Measurements from ENCODE around the gene NCBP2. TPM values are rescaled to one million over a fixed set of nuclear protein-coding genes. Genes with fewer than 3 reads are reported as not detected.
A peak's percentile ranks its signal among the peaks of the same experiment; 100 is the strongest.

NCBP2 gene
- total and polyA plus RNA-seq, 5 donors: 30.9 to 43.4 (median 36.5) TPM

GRCh38 chr3:196902296-196902695 is 40.0 kb downstream of the NCBP2 start:
- H3K27me3 ChIP-seq (ENCODE audit: control insufficient read depth, insufficient read depth): no peaks in the 10 kb centered on the region
- DNase-seq (no peak), ATAC-seq (no peak)
- 61% methylated on average over 1 of the region's 1 CpG for WGBS
- intact Hi-C loops (cut with DNase I): no loop called here
- H3K4me1 ChIP-seq (ENCODE audit: control insufficient read depth, insufficient read depth, low read length): no peaks in the 10 kb centered on the region
- no peak overlapping the region for H3K27ac ChIP-seq (ENCODE audit: low read length)
- H3K4me3 ChIP-seq (ENCODE audit: low read length): no peak overlapping the region
- no peaks in the 10 kb centered on the region for H3K9me3 ChIP-seq (ENCODE audit: control insufficient read depth, low read length)

- intact Hi-C loops (cut with DNase I): no loop called here
- H3K27ac ChIP-seq (ENCODE audit: low read length): no peak overlapping the region
- H3K4me3 ChIP-seq (ENCODE audit: low read length): no peak overlapping the region
- DNase-seq (no peak), ATAC-seq (no peak)
- no peaks in the 10 kb centered on the region for H3K9me3 ChIP-seq (ENCODE audit: control insufficient read depth, low read length)
- H3K4me1 ChIP-seq (ENCODE audit: control insufficient read depth, insufficient read depth, low read length): no peaks in the 10 kb centered on the region
- WGBS: 84% methylated on average over 1 of the region's 1 CpG
- no peaks in the 10 kb centered on the region for H3K27me3 ChIP-seq (ENCODE audit: control insufficient read depth, insufficient read depth)
Measured at GRCh38 chr3:196901768-196902167, 40.6 kb downstream of the NCBP2 start.

DNA sequence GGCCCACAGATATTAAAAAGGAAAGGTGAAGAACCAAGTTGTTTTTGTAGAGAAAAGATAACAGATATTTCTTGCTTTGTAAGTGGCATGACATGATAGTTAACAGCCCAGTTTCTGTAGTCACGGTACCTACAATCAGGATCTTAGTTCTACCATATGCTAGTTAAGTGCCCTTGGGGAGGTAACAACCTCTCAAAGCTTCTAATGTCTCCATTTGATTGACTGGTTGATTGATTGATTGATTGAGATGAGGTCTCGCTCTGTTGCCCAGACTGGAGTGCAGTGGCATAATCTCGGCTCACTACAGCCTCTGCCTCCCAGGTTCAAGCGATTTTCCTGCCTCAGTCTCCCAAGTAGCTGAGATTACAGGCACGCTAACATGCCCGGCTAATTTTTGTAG is 46.1 kb downstream of the NCBP2 start:
- no peak for DNase-seq
- no peak for ATAC-seq
- no peaks in the 10 kb centered on the region for H3K9me3 ChIP-seq (ENCODE audit: control insufficient read depth, low read length)
- no peak overlapping the region for H3K27ac ChIP-seq (ENCODE audit: low read length)
- no peak overlapping the region for H3K4me3 ChIP-seq (ENCODE audit: low read length)
- intact Hi-C loops (cut with DNase I): no loop called here
- 97% methylated on average over 6 of the region's 6 CpGs for WGBS
- no peaks in the 10 kb centered on the region for H3K27me3 ChIP-seq (ENCODE audit: control insufficient read depth, insufficient read depth)
- no peaks in the 10 kb centered on the region for H3K4me1 ChIP-seq (ENCODE audit: control insufficient read depth, insufficient read depth, low read length)

GRCh38 chr3:196894557-196895295 is 47.6 kb downstream of the NCBP2 start:
- DNase-seq (no peak), ATAC-seq (no peak)
- Histone ChIP-seq H3K27me3 (ENCODE audit: control insufficient read depth, insufficient read depth) (no peaks in the 10 kb centered on the region), H3K27ac (ENCODE audit: low read length) (no peak overlapping the region), H3K4me1 (ENCODE audit: control insufficient read depth, insufficient read depth, low read length) (no peaks in the 10 kb centered on the region), H3K4me3 (ENCODE audit: low read length) (no peak overlapping the region), H3K9me3 (ENCODE audit: control insufficient read depth, low read length) (no peaks in the 10 kb centered on the region)
- intact Hi-C loops (cut with DNase I): no loop called here
- 96% methylated on average over 13 of the region's 13 CpGs for WGBS

- peak; percentile 11 to 59 for ATAC-seq
- Histone ChIP-seq H3K27ac (ENCODE audit: low read length) (no peak overlapping the region), H3K27me3 (ENCODE audit: control insufficient read depth, insufficient read depth) (no peaks in the 10 kb centered on the region), H3K9me3 (ENCODE audit: control insufficient read depth, low read length) (no peaks in the 10 kb centered on the region), H3K4me1 (ENCODE audit: control insufficient read depth, insufficient read depth, low read length) (no peaks in the 10 kb centered on the region), H3K4me3 (ENCODE audit: low read length) (no peak overlapping the region)
- WGBS: 87% methylated on average over 6 of the region's 6 CpGs
- DNase-seq: no peak
- intact Hi-C loops (cut with DNase I): no loop called here
Measured at GRCh38 chr3:196889844-196890708, 52.3 kb downstream of the NCBP2 start.

DNA sequence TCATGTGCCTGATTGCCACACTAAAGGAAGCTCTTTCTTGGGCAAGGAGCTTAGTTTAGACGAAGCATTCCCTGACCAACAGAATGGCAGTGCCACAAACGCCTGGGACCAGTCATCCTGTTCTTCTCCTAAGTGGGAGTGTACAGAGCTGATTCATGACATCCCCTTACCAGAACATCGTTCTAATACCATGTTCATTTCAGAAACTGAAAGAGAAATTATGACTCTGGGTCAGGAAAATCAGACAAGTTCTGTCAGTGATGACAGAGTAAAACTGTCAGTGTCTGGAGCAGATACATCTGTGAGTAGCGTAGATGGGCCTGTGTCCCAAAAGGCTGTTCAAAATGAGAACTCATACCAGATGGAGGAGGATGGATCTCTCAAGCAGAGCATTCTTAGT is 56.2 kb downstream of the NCBP2 start:
- intact Hi-C loops (cut with DNase I): no loop called here
- DNase-seq: no peak
- Histone ChIP-seq H3K27ac (ENCODE audit: low read length) (no peak overlapping the region), H3K4me1 (ENCODE audit: control insufficient read depth, insufficient read depth, low read length) (no peaks in the 10 kb centered on the region), H3K9me3 (ENCODE audit: control insufficient read depth, low read length) (no peaks in the 10 kb centered on the region), H3K4me3 (ENCODE audit: low read length) (no peak overlapping the region), H3K27me3 (ENCODE audit: control insufficient read depth, insufficient read depth) (no peaks in the 10 kb centered on the region)
- ATAC-seq: no peak
- WGBS: 54% methylated on average over 4 of the region's 4 CpGs

Other genes with a start within 250 kb of the NCBP2 start
- gene CEP19, start 230.3 kb downstream of the NCBP2 start, total RNA-seq: 1 to 10 TPM; 1.3 to 2.4 (median 1.7) TPM
- gene CEP19, start 230.3 kb downstream of the NCBP2 start, polyA plus RNA-seq: 1.4 TPM
- 10 to 100 TPM; 15.9 to 18.4 (median 16.4) TPM for gene PIGX, start 230.2 kb downstream of the NCBP2 start, total RNA-seq
- 12.0 TPM for gene PIGX, start 230.2 kb downstream of the NCBP2 start, polyA plus RNA-seq
- 10 to 100 TPM; 47.0 to 84.2 (median 54.0) TPM for gene PAK2, start 202.7 kb downstream of the NCBP2 start, total RNA-seq
- gene PAK2, start 202.7 kb downstream of the NCBP2 start, polyA plus RNA-seq: 21.8 TPM
- 10 to 100 TPM; 19.9 to 31.0 (median 21.7) TPM for gene SENP5, start 74.6 kb downstream of the NCBP2 start, total RNA-seq
- 9.3 TPM for gene SENP5, start 74.6 kb downstream of the NCBP2 start, polyA plus RNA-seq
- gene PIGZ, start 26.3 kb upstream of the NCBP2 start, total RNA-seq: 1 to 10 TPM; 3.4 to 5.2 (median 4.3) TPM
- 3.6 TPM for gene PIGZ, start 26.3 kb upstream of the NCBP2 start, polyA plus RNA-seq
- gene MELTF, start 87.3 kb upstream of the NCBP2 start, total RNA-seq: 1 to 10 TPM; 1.2 to 6.5 (median 2.9) TPM
- gene MELTF, start 87.3 kb upstream of the NCBP2 start, polyA plus RNA-seq: 2.4 TPM

Data from right cardiac atrium (tissue), 5 donors.